A673 (cell line): ENCODE results near the gene ADRA1B. TPM values are rescaled to one million over a fixed set of nuclear protein-coding genes. Genes with fewer than 3 reads are reported as not detected.

Experiments
- BruUV-seq: library from RNA; stranded (reverse); fragments of 400-500 nt; replicated peaks from 2 replicates; lab custom pipeline; 2021; lab: Mats Ljungman, UMichigan
- CTCF ChIA-PET: fragments of 300-600 bp; sonication (Branson Sonifier 250); formaldehyde crosslinking; loops from one replicate; lab custom pipeline; 2022; ENCODE audit warnings: antibody characterized with exemption; lab: Charles Lee
- POLR2A ChIA-PET: fragments of 300-600 bp; sonication (Branson Sonifier 250); formaldehyde crosslinking; loops from one replicate; lab custom pipeline; 2022; ENCODE audit warnings: antibody characterized with exemption; ENCODE audit not compliant: low non-redundant PET; lab: Charles Lee
- DNase-seq: peaks from one replicate; pipeline ENCODE4 v3.0.0-alpha.2; 2015; ENCODE audit warnings: low spot score
- H3K27ac ChIP-seq: fragments of 200-600 bp; sonication (generic); 2 replicates; pipeline ENCODE4 v1.5.1; 2016; ENCODE audit warnings: mixed run types, low read depth, mild to moderate bottlenecking, mixed read lengths, antibody characterized with exemption, low read length; ENCODE audit not compliant: poor library complexity, severe bottlenecking
- H3K27me3 ChIP-seq: fragments of 200-600 bp; sonication (generic); replicated peaks from 2 replicates; pipeline ENCODE4 v1.6.1; 2017; ENCODE audit warnings: mixed run types, low read depth, mild to moderate bottlenecking, mixed read lengths, antibody characterized with exemption, low read length; ENCODE audit not compliant: insufficient read depth, poor library complexity
- H3K36me3 ChIP-seq: fragments of 200-600 bp; sonication (generic); 2 replicates; pipeline ENCODE4 v1.6.1; 2016; ENCODE audit warnings: mixed run types, mild to moderate bottlenecking, mixed read lengths, antibody characterized with exemption, low read length; ENCODE audit not compliant: insufficient read depth, poor library complexity, severe bottlenecking
- H3K4me1 ChIP-seq: fragments of 200-600 bp; sonication (generic); 2 replicates; pipeline ENCODE4 v1.6.1; 2017; ENCODE audit warnings: mixed run types, mild to moderate bottlenecking, mixed read lengths, antibody characterized with exemption, low read length; ENCODE audit not compliant: insufficient read depth, poor library complexity, severe bottlenecking
- H3K4me3 ChIP-seq: fragments of 200-600 bp; sonication (generic); 2 replicates; pipeline ENCODE4 v1.5.1; 2016; ENCODE audit warnings: low read depth, mixed run types, mild to moderate bottlenecking, mixed read lengths, low read length; ENCODE audit not compliant: poor library complexity, severe bottlenecking
- H3K9me3 ChIP-seq: fragments of 200-600 bp; sonication (generic); 2 replicates; pipeline ENCODE4 v1.6.1; 2016; ENCODE audit warnings: mixed run types, low read depth, mild to moderate bottlenecking, mixed read lengths, antibody characterized with exemption, low read length; ENCODE audit not compliant: poor library complexity, severe bottlenecking
- CTCF ChIP-seq: fragments of 300-800, 200-600 bp; sonication (generic); conservative IDR thresholded peaks from 2 replicates; pipeline ENCODE4 v1.5.1; 2017; ENCODE audit warnings: low read depth, mild to moderate bottlenecking, antibody characterized with exemption, low read length, moderate library complexity, mixed read lengths
- EZH2 ChIP-seq: fragments of 200-600 bp; sonication (generic); IDR thresholded peaks from 2 replicates; pipeline ENCODE4 v1.6.1; 2017; ENCODE audit warnings: borderline replicate concordance, low read depth, mild to moderate bottlenecking, mixed read lengths, antibody characterized with exemption, low read length; ENCODE audit not compliant: poor library complexity, severe bottlenecking
- intact Hi-C: fragments of 100-400 bp; cut with micrococcal nuclease; formaldehyde crosslinking; loops from one replicate; pipeline ENCODE4 v1.10.0; 2022; ENCODE audit not compliant: unreplicated experiment
- total RNA-seq: library from RNA; stranded (reverse); gene quantifications from 2 replicates; pipeline ENCODE4 v1.2.3, GENCODE V29; 2021

The ADRA1B gene
- total RNA-seq, 1 experiment from 2014 or later: not detected

- POLR2A ChIA-PET: no interaction called here
- Histone ChIP-seq H3K9me3 (no peaks in the 10 kb centered on the region), H3K27ac (no peak overlapping the region), H3K27me3 (peaks cover 4% of the 10 kb centered on the region), H3K4me1 (no peaks in the 10 kb centered on the region), H3K36me3 (no peaks in the 10 kb centered on the region), H3K4me3 (no peak overlapping the region)
- TF ChIP-seq CTCF (no peak), EZH2 (no peak)
- BruUV-seq: no TSS peak
- intact Hi-C loops: no loop called here
- CTCF ChIA-PET: interaction anchor here (0.6 kb wide), 1 partner anchor 55 kb away, joined by 4 read pairs; no protein-coding TSS in a partner anchor
- no peak for DNase-seq
Measured at GRCh38 chr5:159907689-159908590, 8.3 kb upstream of the ADRA1B start.

- H3K36me3 ChIP-seq: no peaks in the 10 kb centered on the region
- intact Hi-C loops: no loop called here
- H3K4me1 ChIP-seq: no peaks in the 10 kb centered on the region
- H3K27ac ChIP-seq: no peak overlapping the region
- ChIA-PET CTCF (interaction anchor here (0.6 kb wide), 1 partner anchor 54 kb away, joined by 4 read pairs; no protein-coding TSS in a partner anchor), POLR2A (no interaction called here)
- H3K4me3 ChIP-seq: no peak overlapping the region
- TF ChIP-seq CTCF (no peak), EZH2 (no peak)
- no peak for DNase-seq
- no TSS peak for BruUV-seq
- no peaks in the 10 kb centered on the region for H3K9me3 ChIP-seq
- H3K27me3 ChIP-seq: peaks cover 10% of the 10 kb centered on the region
Measured at GRCh38 chr5:159908591-159908940, 7.7 kb upstream of the ADRA1B start.

- no peaks in the 10 kb centered on the region for H3K36me3 ChIP-seq
- peaks cover 15% of the 10 kb centered on the region for H3K27me3 ChIP-seq
- no peaks in the 10 kb centered on the region for H3K9me3 ChIP-seq
- BruUV-seq: no TSS peak
- no peak overlapping the region for H3K4me3 ChIP-seq
- no peak overlapping the region for H3K27ac ChIP-seq
- no peaks in the 10 kb centered on the region for H3K4me1 ChIP-seq
- intact Hi-C loops: no loop called here
- TF ChIP-seq EZH2 (no peak), CTCF (no peak)
- DNase-seq: no peak
- POLR2A ChIA-PET: no interaction called here
- CTCF ChIA-PET: no interaction called here
Measured at GRCh38 chr5:159909126-159909525, 7.2 kb upstream of the ADRA1B start.
